ENCODE results near the gene ANKS1B. TPM values are rescaled to one million over a fixed set of nuclear protein-coding genes. Genes with fewer than 3 reads are reported as not detected.

Gene ANKS1B
- total RNA-seq, 1 donor from 2014 or later, result 0.46 TPM

DNA sequence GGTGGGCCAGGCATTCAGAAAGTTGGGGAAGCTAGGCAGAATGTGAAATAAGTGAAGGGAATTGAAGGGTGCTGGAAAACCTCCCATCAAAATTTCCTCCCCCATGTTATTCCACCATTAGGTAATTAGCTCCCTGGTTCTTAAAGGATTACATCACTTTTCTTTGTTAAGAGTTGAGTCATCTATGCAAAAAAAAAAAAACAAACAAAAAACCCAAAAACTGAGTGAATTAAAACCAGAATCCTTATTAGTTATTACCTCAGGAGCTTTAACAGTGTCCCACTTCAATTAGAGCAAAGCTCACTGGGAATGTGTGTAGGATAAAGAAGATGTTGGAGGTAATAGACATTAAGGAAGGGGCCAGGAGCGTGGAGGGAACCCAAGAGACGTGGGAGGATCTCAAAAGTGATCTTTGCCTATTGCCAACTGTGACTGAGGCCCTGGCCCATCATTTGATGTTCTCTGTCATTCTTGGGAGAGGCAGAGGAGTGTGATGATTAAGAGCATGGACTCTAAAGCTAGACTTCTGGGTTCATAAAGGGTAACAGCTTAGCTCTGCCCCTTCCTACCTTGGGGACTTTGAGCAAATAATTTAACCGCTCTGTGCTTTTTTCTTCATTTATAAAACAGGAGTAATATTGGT lies 975.0 kb downstream of the ANKS1B start:
- DNase-seq (ENCODE audit: low read depth), result no peak
- H3K4me3 ChIP-seq (ENCODE audit: low read depth, low read length), result no peak overlapping the region
- no peak for TF ChIP-seq CTCF (conservative IDR thresholded peaks at IDR 0.05; ENCODE audit: low read depth, low read length)

DNA sequence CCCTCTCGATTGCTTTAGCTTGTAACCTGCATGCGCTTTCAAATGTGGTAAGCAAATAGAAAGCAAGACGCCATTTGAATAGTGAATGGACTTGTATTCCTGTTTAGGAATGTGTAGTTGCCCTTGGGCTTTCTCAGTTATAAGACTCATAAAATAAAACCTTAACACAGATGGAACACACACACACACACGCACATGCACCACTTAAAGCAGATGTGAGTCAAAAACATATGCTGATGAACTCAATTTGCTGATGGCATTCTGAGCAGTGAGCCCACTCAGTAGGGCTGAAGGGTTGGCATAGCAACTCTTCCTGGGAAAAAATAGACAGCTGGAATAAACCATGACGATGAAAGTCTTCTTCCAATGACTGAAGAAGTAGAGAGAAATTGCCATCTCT lies 979.1 kb downstream of the ANKS1B start:
- DNase-seq (ENCODE audit: low read depth), result no peak
- no peak for TF ChIP-seq CTCF (conservative IDR thresholded peaks at IDR 0.05; ENCODE audit: low read depth, low read length)
- no peak overlapping the region for H3K4me3 ChIP-seq (ENCODE audit: low read depth, low read length)

- no peak overlapping the region for H3K4me3 ChIP-seq (ENCODE audit: low read depth, low read length)
- DNase-seq (ENCODE audit: low read depth), result no peak
- no peak for TF ChIP-seq CTCF (conservative IDR thresholded peaks at IDR 0.05; ENCODE audit: low read depth, low read length)
These were observed 979.8 kb downstream of the ANKS1B start for GRCh38 chr12:99004799-99005466.

- no peak overlapping the region for H3K4me3 ChIP-seq (ENCODE audit: low read depth, low read length)
- no peak for TF ChIP-seq CTCF (conservative IDR thresholded peaks at IDR 0.05; ENCODE audit: low read depth, low read length)
- DNase-seq (ENCODE audit: low read depth), result no peak
These were observed 982.0 kb downstream of the ANKS1B start for GRCh38 chr12:99002731-99003130.

- no peak for TF ChIP-seq CTCF (conservative IDR thresholded peaks at IDR 0.05; ENCODE audit: low read depth, low read length)
These were observed 982.6 kb downstream of the ANKS1B start for GRCh38 chr12:99002156-99002555.

GRCh38 chr12:98999559-98999958 lies 985.2 kb downstream of the ANKS1B start:
- no peak for DNase-seq (ENCODE audit: low read depth)
- TF ChIP-seq CTCF (conservative IDR thresholded peaks at IDR 0.05; ENCODE audit: low read depth, low read length), result no peak
- H3K4me3 ChIP-seq (ENCODE audit: low read depth, low read length), result no peak overlapping the region

More at GRCh38 chr12:99002156-99002555, 982.6 kb downstream of the ANKS1B start:
- no peak overlapping the region for H3K4me3 ChIP-seq (ENCODE audit: low read depth, low read length)
- DNase-seq (ENCODE audit: low read depth), result no peak
